A549 (cell line): ENCODE results near the gene PDE4D. TPM values are rescaled to one million over a fixed set of nuclear protein-coding genes. Genes with fewer than 3 reads are reported as not detected.

ENCODE experiments used
- ATAC-seq, 2 experiments: fragments of 200-7000 bp in 1 of 2; fragments of >200 bp in 1 of 2; cut with Nextera tagmentation in 1 of 2; cut with Tn5 transposase in 1 of 2; 3 replicates each; pipeline versions ENCODE4 v1.8.0 to v1.9.1; 2018 to 2020; ENCODE audit warnings: mild to moderate bottlenecking in 1 of 2, moderate library complexity in 1 of 2
- CTCF ChIA-PET: fragments of 300-600 bp; sonication (Branson Sonifier 250); formaldehyde crosslinking; extraction: SDS; loops from one replicate; lab custom pipeline; 2021; ENCODE audit warnings: antibody characterized with exemption, inconsistent platforms; lab: Yijun Ruan, JAX
- POLR2A ChIA-PET: fragments of 350-600 bp; formaldehyde crosslinking; extraction: SDS; loops from one replicate; lab custom pipeline; 2021; ENCODE audit warnings: antibody characterized with exemption, inconsistent platforms; lab: Yijun Ruan, JAX
- DNase-seq, 2 experiments: peaks; one replicate each; pipeline versions ENCODE4 v3.0.0 to v3.0.0-alpha.2; 2011 to 2016; ENCODE audit warnings: low read depth in 1 of 2, low spot score in 1 of 2
- FAIRE-seq: peaks from 2 replicates; lab custom pipeline; 2011; peaks lifted over from hg19 to GRCh38; lab: Jason Lieb, UNC
- H3K27ac ChIP-seq, 2 experiments: fragments of >200 bp; sonication (Bioruptor Twin); formaldehyde crosslinking; 3 replicates each; pipeline ENCODE4 v1.5.1; 2016 to 2017
- H3K4me1 ChIP-seq: fragments of >200 bp; sonication (Bioruptor Twin); formaldehyde crosslinking; 3 replicates; pipeline ENCODE4 v1.6.1; 2016
- H3K4me2 ChIP-seq: fragments of >200 bp; sonication (Bioruptor Twin); formaldehyde crosslinking; 3 replicates; pipeline ENCODE4 v1.6.1; 2016
- H3K4me3 ChIP-seq: fragments of >200 bp; sonication (Bioruptor Twin); formaldehyde crosslinking; 3 replicates; pipeline ENCODE4 v1.5.1; 2016
- H3K9me3 ChIP-seq: fragments of >200 bp; sonication (Bioruptor Twin); formaldehyde crosslinking; 3 replicates; pipeline ENCODE4 v1.6.1; 2016
- ATOH8 ChIP-seq: fragments of 250-450 bp; sonication (Bioruptor Pico); IDR thresholded peaks from 2 replicates; pipeline ENCODE4 v1.5.0; 2020; ENCODE audit warnings: low read depth, mild to moderate bottlenecking, moderate library complexity
- BHLHE40 ChIP-seq: IDR thresholded peaks from 2 replicates; pipeline ENCODE4 v1.6.1; 2012; ENCODE audit warnings: low read depth, low read length, inconsistent platforms
- CEBPB ChIP-seq, 2 experiments: fragments of >200 bp in 1 of 2; sonication (Bioruptor Twin) in 1 of 2; formaldehyde crosslinking in 1 of 2; IDR thresholded peaks; 2 replicates each; pipeline ENCODE4 v1.6.1; 2012 to 2016
- CHD4 ChIP-seq: fragments of 200-600 bp; sonication (generic); IDR thresholded peaks from 2 replicates; pipeline ENCODE4 v1.6.1; 2016; ENCODE audit warnings: antibody characterized with exemption, mild to moderate bottlenecking, borderline replicate concordance
- E2F6 ChIP-seq: IDR thresholded peaks from 2 replicates; pipeline ENCODE4 v1.6.1; 2012; ENCODE audit warnings: low read depth, borderline replicate concordance
- EHMT2 ChIP-seq: fragments of 200-600 bp; sonication (generic); IDR thresholded peaks from 2 replicates; pipeline ENCODE4 v1.6.1; 2016; ENCODE audit warnings: antibody characterized with exemption, low read depth, mild to moderate bottlenecking, moderate library complexity
- EP300 ChIP-seq, 2 experiments: fragments of >200 bp; sonication (Bioruptor Twin); formaldehyde crosslinking; IDR thresholded peaks; 2 replicates in 1 of 2; 3 replicates in 1 of 2; pipeline ENCODE4 v1.6.1; 2016 to 2017
- ESRRA ChIP-seq: fragments of 150-350 bp; IDR thresholded peaks from 2 replicates; pipeline ENCODE4 v1.6.1; 2014; ENCODE audit warnings: mild to moderate bottlenecking, low read length, borderline replicate concordance
- FOXS1 ChIP-seq: fragments of 250-450 bp; sonication (Bioruptor Pico); IDR thresholded peaks from 2 replicates; pipeline ENCODE4 v1.5.0; 2020; ENCODE audit warnings: mild to moderate bottlenecking, moderate library complexity
- GATA3 ChIP-seq: IDR thresholded peaks from 2 replicates; pipeline ENCODE4 v1.6.1; 2012; ENCODE audit warnings: borderline replicate concordance
- HDAC2 ChIP-seq: fragments of 200-600 bp; sonication (generic); IDR thresholded peaks from 2 replicates; pipeline ENCODE4 v1.6.1; 2016
- HEYL ChIP-seq: fragments of 250-450 bp; sonication (Bioruptor Pico); IDR thresholded peaks from 2 replicates; pipeline ENCODE4 v1.8.0; 2021; ENCODE audit warnings: mild to moderate bottlenecking, moderate library complexity
- HOXB13 ChIP-seq: fragments of 250-450 bp; sonication (Bioruptor Pico); IDR thresholded peaks from 2 replicates; pipeline ENCODE4 v1.5.0; 2020; ENCODE audit warnings: low read depth, mild to moderate bottlenecking, moderate library complexity
- HOXB5 ChIP-seq: fragments of 250-450 bp; sonication (Bioruptor Pico); IDR thresholded peaks from 2 replicates; pipeline ENCODE4 v1.5.0; 2020; ENCODE audit warnings: mild to moderate bottlenecking, moderate library complexity
- JUN ChIP-seq, 2 experiments: fragments of >200 bp; sonication (Bioruptor Twin); formaldehyde crosslinking; IDR thresholded peaks; 2 replicates in 1 of 2; 3 replicates in 1 of 2; pipeline ENCODE4 v1.6.1; 2016 to 2017
- JUNB ChIP-seq: fragments of >200 bp; sonication (Bioruptor Twin); formaldehyde crosslinking; IDR thresholded peaks from 2 replicates; pipeline ENCODE4 v1.6.1; 2016
- MAFK ChIP-seq: fragments of 450-650 bp; IDR thresholded peaks from 2 replicates; pipeline ENCODE4 v1.6.1; 2014; ENCODE audit not compliant: partially characterized antibody
- MAX ChIP-seq: IDR thresholded peaks from 2 replicates; pipeline ENCODE4 v1.6.1; 2012
- MAZ ChIP-seq: fragments of 150-350 bp; IDR thresholded peaks from 2 replicates; pipeline ENCODE4 v1.6.1; 2014; ENCODE audit warnings: antibody characterized with exemption, low read depth, low read length, borderline replicate concordance
- MYC ChIP-seq: IDR thresholded peaks from 2 replicates; pipeline ENCODE4 v1.6.1; 2012; ENCODE audit warnings: mild to moderate bottlenecking, inconsistent platforms, low read length, improper control_type of control experiment, borderline replicate concordance
- NFE2L2 ChIP-seq: fragments of 150-350 bp; conservative IDR thresholded peaks from 2 replicates; pipeline ENCODE4 v1.6.1; 2014; ENCODE audit warnings: low read length
- NR3C1 ChIP-seq: fragments of >200 bp; sonication (Bioruptor Twin); formaldehyde crosslinking; IDR thresholded peaks from 3 replicates; pipeline ENCODE4 v1.6.1; 2017
- PBX3 ChIP-seq: IDR thresholded peaks from 2 replicates; pipeline ENCODE4 v1.6.1; 2012
- RAD21 ChIP-seq, 2 experiments: fragments of >200 bp in 1 of 2; sonication (Bioruptor Twin) in 1 of 2; formaldehyde crosslinking in 1 of 2; IDR thresholded peaks in 1 of 2; conservative IDR thresholded peaks in 1 of 2; 2 replicates in 1 of 2; 3 replicates in 1 of 2; pipeline ENCODE4 v1.6.1; 2012 to 2018; ENCODE audit warnings: inconsistent platforms in 1 of 2
- RARB ChIP-seq: fragments of 250-450 bp; sonication (Bioruptor Pico); IDR thresholded peaks from 2 replicates; pipeline ENCODE4 v1.8.0; 2021; ENCODE audit warnings: mild to moderate bottlenecking, moderate library complexity
- REST ChIP-seq: fragments of 200-600 bp; sonication (generic); IDR thresholded peaks from 2 replicates; pipeline ENCODE4 v1.6.1; 2016; ENCODE audit warnings: antibody characterized with exemption, mild to moderate bottlenecking, moderate library complexity
- SMC3 ChIP-seq: fragments of >200 bp; sonication (Bioruptor Twin); formaldehyde crosslinking; IDR thresholded peaks from 3 replicates; pipeline ENCODE4 v1.6.1; 2018; ENCODE audit warnings: inconsistent platforms
- USF2 ChIP-seq: fragments of 450-650 bp; IDR thresholded peaks from 2 replicates; pipeline ENCODE4 v1.6.1; 2014; ENCODE audit warnings: antibody characterized with exemption
- ZC3H11A ChIP-seq: fragments of 450-650 bp; IDR thresholded peaks from 2 replicates; pipeline ENCODE4 v1.6.1; 2014; ENCODE audit warnings: antibody characterized with exemption, mild to moderate bottlenecking
- ZNF302 ChIP-seq: fragments of 250-450 bp; sonication (Bioruptor Pico); IDR thresholded peaks from 2 replicates; pipeline ENCODE4 v1.9.0; 2021; ENCODE audit warnings: inconsistent platforms, mild to moderate bottlenecking, moderate library complexity
- WGBS: methylation state at CpG from one replicate; pipeline ENCODE4 v1.1.6; 2017; ENCODE audit errors: missing lambda C conversion rate; 5-methylcytosine and 5-hydroxymethylcytosine counted together
- polyA plus RNA-seq, 4 experiments: library from polyadenylated mRNA; depleted of rRNA in 3 of 4; stranded (reverse); fragments of >200 nt; fragmentation: RNase III in 1 of 4; extraction: RNeasy Plus Mini Kit Qiagen cat#74134 plus additional on column Dnase treatment in 1 of 4; gene quantifications; 2 replicates in 3 of 4; 3 replicates in 1 of 4; pipeline ENCODE4 v1.2.3, GENCODE V29; 2011 to 2017

Gene PDE4D
- polyA plus RNA-seq, 2 of the 4 experiments (the other 2 are of a cell fraction): 74.0 to 213 TPM

- peak; percentile 56; the same call in 1 of the 2 replicates for TF ChIP-seq PBX3
These were observed 535.3 kb downstream of the PDE4D start (continued) for GRCh38 chr5:59358005-59358861.

GRCh38 chr5:59357381-59357977, 536.0 kb downstream of the PDE4D start:
- peak overlapping the region; percentile 76 for H3K4me2 ChIP-seq
- peaks cover 95% of the 10 kb centered on the region for H3K4me1 ChIP-seq
- ChIA-PET CTCF (interaction anchor here (0.7 to 4.9 kb wide), 16 partner anchors 9 to 471 kb away, joined by 3 to 27 read pairs (median 4); no protein-coding TSS in a partner anchor), POLR2A (interaction anchor here (1.0 to 1.3 kb wide), 3 partner anchors 9 to 21 kb away, joined by 3 to 11 read pairs (median 4); no protein-coding TSS in a partner anchor)
- H3K27ac ChIP-seq: peak overlapping the region; percentile 86 to 99
- peak; percentile 99 for FAIRE-seq
- peak; percentile 90 for ATAC-seq
- H3K4me3 ChIP-seq: peak overlapping the region; percentile 35
- WGBS: 2% methylated on average over 8 of the region's 8 CpGs
- peak in 1 of 2 experiments; percentile 96 for DNase-seq
- no peaks in the 10 kb centered on the region for H3K9me3 ChIP-seq
- peak; percentile 74; the same call in 1 of the 2 replicates for TF ChIP-seq HOXB5 (CRISPR knock-in tag)
- TF ChIP-seq RARB (CRISPR knock-in tag): peak; percentile 89
- no peak for TF ChIP-seq FOXS1 (CRISPR knock-in tag)
- peak in 1 of 2 experiments; percentile 85; a peak in 3 of 4 replicates for TF ChIP-seq CEBPB (IDR thresholded peaks at IDR 0.05)
- no peak for TF ChIP-seq NR3C1
- TF ChIP-seq MAFK: peak; percentile 87
- peak; percentile 81 to 94; a peak in 3 of 5 replicates for TF ChIP-seq EP300 (IDR thresholded peaks at IDR 0.05)
- 0 out of 2 replicates have a peak, but pooled peaks have one; percentile 56 for TF ChIP-seq ATOH8 (CRISPR knock-in tag)
- TF ChIP-seq ZC3H11A: no peak
- no peak for TF ChIP-seq MYC
- TF ChIP-seq ESRRA: no peak
- peak; percentile 45; the same call in 1 of the 2 replicates for TF ChIP-seq MAX
- peak in 1 of 2 experiments; percentile 83; a peak in 3 of 5 replicates for TF ChIP-seq JUN (IDR thresholded peaks at IDR 0.05)
- no peak for TF ChIP-seq HEYL (CRISPR knock-in tag)
- TF ChIP-seq HDAC2: no peak
- TF ChIP-seq USF2: no peak
- TF ChIP-seq JUNB: peak; percentile 74
- TF ChIP-seq BHLHE40: no peak
- TF ChIP-seq E2F6: 0 out of 2 replicates have a peak, but pooled peaks have one; percentile 13
- no peak for TF ChIP-seq REST
- peak in 1 of 2 experiments; percentile 19; a peak in 2 of 5 replicates for TF ChIP-seq RAD21 (conservative IDR thresholded peaks at IDR 0.05 in 1 of 2, IDR thresholded peaks at IDR 0.05 in 1 of 2)
- peak; percentile 76 for TF ChIP-seq NFE2L2
- TF ChIP-seq GATA3: peak; percentile 90
- TF ChIP-seq HOXB13 (CRISPR knock-in tag): 0 out of 2 replicates have a peak, but pooled peaks have one; percentile 64
- no peak for TF ChIP-seq EHMT2
- TF ChIP-seq CHD4: no peak
- no peak for TF ChIP-seq MAZ
- peak; percentile 40; the same call in 2 of the 3 replicates for TF ChIP-seq SMC3
- TF ChIP-seq ZNF302 (CRISPR knock-in tag): no peak
